Natural killer cell (primary cell): ENCODE measurements around the gene LDLRAD4. TPM values are rescaled to one million over a fixed set of nuclear protein-coding genes. Genes with fewer than 3 reads are reported as not detected.
A peak's percentile ranks its signal among the peaks of the same experiment; 100 is the strongest.

Experiments used
- ATAC-seq, 3 donors: fragments of 150-1000 bp in 2 of 3; fragments of 200-7000 bp in 1 of 3; cut with Tn5 transposase; 1 replicate in 1 of 3; 2 replicates in 2 of 3; pipeline ENCODE4 v1.10.0; 2021; ENCODE audit warnings: mild to moderate bottlenecking in 2 of 3, moderate library complexity in 2 of 3
- DNase-seq, 2 donors: peaks; one replicate each; pipeline versions ENCODE4 v3.0.0 to v3.0.0-alpha.2; 2013 to 2021; ENCODE audit warnings: mixed read lengths in 1 of 2
- H3K27ac ChIP-seq: one replicate; pipeline ENCODE4 v1.5.1; 2013; ENCODE audit warnings: mild to moderate bottlenecking, low read length
- H3K27me3 ChIP-seq: one replicate; pipeline ENCODE4 v1.6.1; 2013; ENCODE audit warnings: low read length; ENCODE audit not compliant: control insufficient read depth, insufficient read depth
- H3K36me3 ChIP-seq: one replicate; pipeline ENCODE4 v1.6.1; 2013; ENCODE audit warnings: low read length; ENCODE audit not compliant: control insufficient read depth, insufficient read depth
- H3K4me1 ChIP-seq: one replicate; pipeline ENCODE4 v1.6.1; 2013; ENCODE audit warnings: low read length; ENCODE audit not compliant: control insufficient read depth, insufficient read depth
- H3K4me3 ChIP-seq: one replicate; pipeline ENCODE4 v1.5.1; 2013; ENCODE audit warnings: low read length
- H3K9me3 ChIP-seq: one replicate; pipeline ENCODE4 v1.6.1; 2013; ENCODE audit warnings: low read length; ENCODE audit not compliant: control insufficient read depth, insufficient read depth
- H3K27ac Mint-ChIP-seq, 2 donors: one replicate each; pipeline ENCODE4 v1.8.0; 2022; ENCODE audit warnings: mild to moderate bottlenecking in 2 of 2, mixed read lengths in 2 of 2, moderate library complexity in 1 of 2
- H3K27me3 Mint-ChIP-seq, 2 donors: one replicate each; pipeline ENCODE4 v1.8.0; 2022; ENCODE audit warnings: low read depth in 2 of 2, mixed read lengths in 2 of 2
- H3K36me3 Mint-ChIP-seq: one replicate; pipeline ENCODE4 v1.8.0; 2022; ENCODE audit warnings: mixed read lengths
- H3K4me1 Mint-ChIP-seq, 2 donors: one replicate each; pipeline ENCODE4 v1.8.0; 2022; ENCODE audit warnings: mixed read lengths in 2 of 2
- H3K4me3 Mint-ChIP-seq: one replicate; pipeline ENCODE4 v1.8.0; 2022; ENCODE audit warnings: mild to moderate bottlenecking, moderate library complexity, mixed read lengths
- H3K9me3 Mint-ChIP-seq, 2 donors: one replicate each; pipeline ENCODE4 v1.8.0; 2022; ENCODE audit warnings: mixed read lengths in 2 of 2
- WGBS: methylation state at CpG from one replicate; pipeline ENCODE4 v1.1.7; 2013; ENCODE audit warnings: missing lambda C conversion rate; ENCODE audit not compliant: insufficient coverage; 5-methylcytosine and 5-hydroxymethylcytosine counted together
- intact Hi-C: fragments of 100-400 bp; cut with micrococcal nuclease; formaldehyde crosslinking; loops from one replicate; pipeline ENCODE4 v1.14.2; 2022
- total RNA-seq, 4 donors: library from RNA; stranded (reverse); fragments of 120-200 nt in 1 of 4; gene quantifications; one replicate each; pipeline versions ENCODE4 v1.2.3 to v1.2.4, GENCODE V29; 2013 to 2022
- TF ChIP-seq, protein P1 (sequence below): fragments of 200-600 bp; IDR thresholded peaks from one replicate; pipeline ENCODE4 v1.8.0; 2022; ENCODE audit warnings: antibody characterized with exemption

The LDLRAD4 gene
- total RNA-seq, 3 donors from 2014 or later (not counting 1 experiment from before 2014, with no cell fraction given) = 24.0 to 36.3 (median 29.2) TPM

DNA sequence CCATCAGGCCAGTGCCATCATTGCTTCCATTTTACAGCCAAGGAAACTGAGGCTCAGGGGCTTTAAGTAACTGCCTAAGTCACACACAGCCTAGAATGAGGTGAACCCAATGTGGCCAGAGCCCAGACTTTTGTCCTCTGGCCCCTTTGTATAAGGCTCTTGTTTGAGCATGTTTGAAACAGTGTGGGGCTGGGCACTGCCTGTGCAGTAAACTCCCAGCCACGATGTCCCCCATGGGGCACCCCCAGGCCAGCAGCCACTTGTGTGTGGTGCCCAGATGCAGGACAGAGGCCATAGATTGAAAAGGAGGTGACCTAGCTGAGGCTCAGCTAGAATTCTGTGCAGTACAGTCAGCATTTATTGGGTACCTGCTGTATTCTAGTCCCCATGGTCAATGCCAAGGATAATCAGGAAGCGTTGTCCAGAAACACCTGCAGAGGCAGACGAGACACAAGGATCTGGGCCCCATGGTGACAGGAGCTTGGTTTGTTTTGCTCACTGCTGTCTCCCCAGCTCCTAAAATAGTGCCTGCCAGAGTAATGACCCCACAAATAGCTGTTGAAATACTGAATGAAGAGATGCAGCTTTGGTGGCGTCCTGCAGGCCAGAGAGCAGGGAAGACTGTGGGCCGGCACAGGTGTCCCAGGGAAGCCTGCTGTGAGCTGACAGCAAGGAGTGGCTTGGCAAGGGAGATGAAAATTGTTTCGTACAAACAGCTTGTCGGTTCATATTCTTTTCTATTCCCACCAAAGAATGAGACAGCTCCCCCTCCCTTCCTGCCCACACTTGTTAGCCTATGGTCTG, 160.7 kb downstream of the LDLRAD4 start:
- Histone ChIP-seq H3K4me1 (peaks cover 21% of the 10 kb centered on the region), H3K4me3 (no peak overlapping the region), H3K36me3 (no peaks in the 10 kb centered on the region), H3K27ac (no peak overlapping the region), H3K9me3 (no peaks in the 10 kb centered on the region), H3K27me3 (no peaks in the 10 kb centered on the region)
- intact Hi-C loops = no loop called here
- no peak for DNase-seq
- no peak for ATAC-seq
- Mint-ChIP-seq H3K4me1 (peaks cover 17 to 19% of the 10 kb centered on the region in 2 donors), H3K9me3 (no peaks in the 10 kb centered on the region), H3K27me3 (no peaks in the 10 kb centered on the region), H3K27ac (peak overlapping the region in 1 of 2 donors; percentile 26), H3K36me3 (no peaks in the 10 kb centered on the region), H3K4me3 (no peak overlapping the region)
- TF ChIP-seq, protein P1, sequence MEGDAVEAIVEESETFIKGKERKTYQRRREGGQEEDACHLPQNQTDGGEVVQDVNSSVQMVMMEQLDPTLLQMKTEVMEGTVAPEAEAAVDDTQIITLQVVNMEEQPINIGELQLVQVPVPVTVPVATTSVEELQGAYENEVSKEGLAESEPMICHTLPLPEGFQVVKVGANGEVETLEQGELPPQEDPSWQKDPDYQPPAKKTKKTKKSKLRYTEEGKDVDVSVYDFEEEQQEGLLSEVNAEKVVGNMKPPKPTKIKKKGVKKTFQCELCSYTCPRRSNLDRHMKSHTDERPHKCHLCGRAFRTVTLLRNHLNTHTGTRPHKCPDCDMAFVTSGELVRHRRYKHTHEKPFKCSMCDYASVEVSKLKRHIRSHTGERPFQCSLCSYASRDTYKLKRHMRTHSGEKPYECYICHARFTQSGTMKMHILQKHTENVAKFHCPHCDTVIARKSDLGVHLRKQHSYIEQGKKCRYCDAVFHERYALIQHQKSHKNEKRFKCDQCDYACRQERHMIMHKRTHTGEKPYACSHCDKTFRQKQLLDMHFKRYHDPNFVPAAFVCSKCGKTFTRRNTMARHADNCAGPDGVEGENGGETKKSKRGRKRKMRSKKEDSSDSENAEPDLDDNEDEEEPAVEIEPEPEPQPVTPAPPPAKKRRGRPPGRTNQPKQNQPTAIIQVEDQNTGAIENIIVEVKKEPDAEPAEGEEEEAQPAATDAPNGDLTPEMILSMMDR = no peak
- 81% methylated on average over 7 of the region's 7 CpGs for WGBS

GRCh38 chr18:13379930-13380690, 161.6 kb downstream of the LDLRAD4 start:
- DNase-seq (no peak), ATAC-seq (no peak)
- intact Hi-C loops = no loop called here
- Mint-ChIP-seq H3K27me3 (no peaks in the 10 kb centered on the region), H3K4me3 (no peak overlapping the region), H3K4me1 (peaks cover 17 to 19% of the 10 kb centered on the region in 2 donors), H3K36me3 (no peaks in the 10 kb centered on the region), H3K9me3 (no peaks in the 10 kb centered on the region), H3K27ac (peak overlapping the region in 1 of 2 donors; percentile 94)
- Histone ChIP-seq H3K27ac (no peak overlapping the region), H3K9me3 (no peaks in the 10 kb centered on the region), H3K27me3 (no peaks in the 10 kb centered on the region), H3K36me3 (no peaks in the 10 kb centered on the region), H3K4me1 (peaks cover 21% of the 10 kb centered on the region), H3K4me3 (no peak overlapping the region)
- WGBS = 77% methylated on average over 16 of the region's 18 CpGs
- TF ChIP-seq, protein P1 = no peak

DNA sequence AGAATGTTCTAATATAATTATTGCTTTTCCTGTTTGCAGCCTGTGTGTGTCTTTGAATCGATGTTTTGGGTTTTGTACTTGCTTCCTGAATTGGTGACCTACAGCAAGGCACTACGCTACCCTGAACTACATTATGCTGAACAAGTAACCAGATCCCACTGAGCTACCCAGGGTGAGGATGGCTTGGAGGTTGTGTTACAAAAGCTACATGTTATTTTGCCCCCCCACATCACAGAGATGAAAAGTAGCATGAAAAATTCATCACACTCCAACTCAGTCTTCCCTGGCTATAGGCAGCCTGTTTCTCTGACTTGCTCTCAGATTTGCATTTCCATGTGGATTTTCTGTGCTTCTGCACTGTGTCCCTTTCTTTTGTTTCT, 162.1 kb downstream of the LDLRAD4 start:
- Histone ChIP-seq H3K36me3 (no peaks in the 10 kb centered on the region), H3K4me3 (no peak overlapping the region), H3K27me3 (no peaks in the 10 kb centered on the region), H3K4me1 (peaks cover 21% of the 10 kb centered on the region), H3K27ac (no peak overlapping the region), H3K9me3 (no peaks in the 10 kb centered on the region)
- H3K27ac Mint-ChIP-seq = peak overlapping the region in 1 of 2 donors; percentile 94
- TF ChIP-seq, protein P1 = no peak
- DNase-seq = peak in 1 of 2 donors; percentile 30
- WGBS = 61% methylated on average over 2 of the region's 2 CpGs
- intact Hi-C loops = no loop called here
- no peaks in the 10 kb centered on the region for H3K9me3 Mint-ChIP-seq
- no peak for ATAC-seq
- H3K4me3 Mint-ChIP-seq = no peak overlapping the region
- H3K36me3 Mint-ChIP-seq = no peaks in the 10 kb centered on the region
- H3K27me3 Mint-ChIP-seq = no peaks in the 10 kb centered on the region
- peaks cover 17 to 19% of the 10 kb centered on the region in 2 donors for H3K4me1 Mint-ChIP-seq
